Esophagus muscularis mucosa (tissue), 4 donors: ENCODE data around the gene TMEM51. TPM values are rescaled to one million over a fixed set of nuclear protein-coding genes. Genes with fewer than 3 reads are reported as not detected.

Source experiments
- DNase-seq: peaks from one replicate; pipeline ENCODE4 v3.0.0-alpha.2; 2017; ENCODE audit errors: extremely low spot score
- H3K27ac ChIP-seq, 4 donors: fragments of 200-600 bp; sonication (generic); replicated peaks in 1 of 4; 1 replicate in 3 of 4; 2 replicates in 1 of 4; pipeline ENCODE4 v1.5.1; 2016 to 2019; ENCODE audit warnings: mild to moderate bottlenecking in 1 of 4
- H3K27me3 ChIP-seq, 4 donors: fragments of 200-600 bp; sonication (generic); one replicate each; pipeline versions ENCODE4 v1.5.1 to v1.6.0; 2016 to 2019
- H3K36me3 ChIP-seq, 4 donors: fragments of 200-600 bp; sonication (generic); one replicate each; pipeline ENCODE4 v1.5.1; 2016 to 2019
- H3K4me1 ChIP-seq, 4 donors: fragments of 200-600 bp; sonication (generic); one replicate each; pipeline ENCODE4 v1.5.1; 2016 to 2019
- H3K4me3 ChIP-seq, 4 donors: fragments of 200-600 bp; sonication (generic); 1 replicate in 2 of 4; 2 replicates in 2 of 4; pipeline ENCODE4 v1.5.1; 2016 to 2019; ENCODE audit warnings: mild to moderate bottlenecking in 4 of 4, moderate library complexity in 1 of 4
- H3K9me3 ChIP-seq, 4 donors: fragments of 200-600 bp; sonication (generic); 1 replicate in 3 of 4; 2 replicates in 1 of 4; pipeline ENCODE4 v1.5.1; 2016 to 2019
- CTCF ChIP-seq, 3 experiments: fragments of 200-600 bp in 2 of 3; fragments of 450-650 bp in 1 of 3; sonication (generic) in 2 of 3; IDR thresholded peaks; one replicate each; pipeline ENCODE4 v1.5.1; 2017 to 2019; ENCODE audit warnings: antibody characterized with exemption in 3 of 3, mild to moderate bottlenecking in 2 of 3, moderate library complexity in 1 of 3
- EP300 ChIP-seq: sonication (generic); formaldehyde crosslinking; IDR thresholded peaks from one replicate; pipeline ENCODE4 v1.6.1; 2017; ENCODE audit warnings: antibody characterized with exemption
- POLR2A ChIP-seq: fragments of 450-650 bp; IDR thresholded peaks from one replicate; pipeline ENCODE4 v1.6.1; 2017; ENCODE audit warnings: antibody characterized with exemption, moderate library complexity, mild to moderate bottlenecking, low read depth
- POLR2AphosphoS5 ChIP-seq, 2 donors: sonication (generic); formaldehyde crosslinking; IDR thresholded peaks; one replicate each; pipeline ENCODE4 v1.6.1; 2017; ENCODE audit warnings: antibody characterized with exemption in 2 of 2
- WGBS: methylation state at CpG from one replicate; pipeline ENCODE4 v1.1.5; 2018; 5-methylcytosine and 5-hydroxymethylcytosine counted together
- intact Hi-C: fragments of 100-400 bp; cut with DNase I; formaldehyde crosslinking; loops from one replicate; pipeline ENCODE4 v1.15.1; 2023
- total RNA-seq, 4 donors: library from RNA; depleted of rRNA; stranded (reverse); fragments of >200 nt; gene quantifications; one replicate each; pipeline versions ENCODE4 v1.1.0 to v1.2.1, GENCODE V29; 2016

The TMEM51 gene
- total RNA-seq, 4 donors from 2014 or later, result 8.6 to 17.2 (median 11.4) TPM

- intact Hi-C loops, result no loop called here
- 96% methylated on average over 5 of the region's 6 CpGs for WGBS
- Histone ChIP-seq H3K4me3 (no peak overlapping the region), H3K27ac (no peak overlapping the region), H3K4me1 (peaks cover 5 to 27% (median 15%) of the 10 kb centered on the region in 4 donors), H3K9me3 (no peaks in the 10 kb centered on the region), H3K36me3 (no peaks in the 10 kb centered on the region), H3K27me3 (no peaks in the 10 kb centered on the region)
- DNase-seq, result no peak
- TF ChIP-seq POLR2AphosphoS5 (IDR thresholded peaks at IDR 0.05), result no peak
- TF ChIP-seq POLR2A, result no peak
- TF ChIP-seq CTCF (IDR thresholded peaks at IDR 0.05), result no peak
- no peak for TF ChIP-seq EP300
Observed at GRCh38 chr1:15186073-15186845, 32.7 kb downstream of the TMEM51 start.

GRCh38 chr1:15186846-15187151, 33.3 kb downstream of the TMEM51 start:
- DNase-seq, result no peak
- H3K27ac ChIP-seq, result no peak overlapping the region
- WGBS, result 58% methylated on average over 2 of the region's 6 CpGs
- no peaks in the 10 kb centered on the region for H3K9me3 ChIP-seq
- intact Hi-C loops, result no loop called here
- peaks cover 5 to 27% (median 15%) of the 10 kb centered on the region in 4 donors for H3K4me1 ChIP-seq
- no peaks in the 10 kb centered on the region for H3K36me3 ChIP-seq
- H3K4me3 ChIP-seq, result no peak overlapping the region
- TF ChIP-seq EP300, result no peak
- no peaks in the 10 kb centered on the region for H3K27me3 ChIP-seq

DNA sequence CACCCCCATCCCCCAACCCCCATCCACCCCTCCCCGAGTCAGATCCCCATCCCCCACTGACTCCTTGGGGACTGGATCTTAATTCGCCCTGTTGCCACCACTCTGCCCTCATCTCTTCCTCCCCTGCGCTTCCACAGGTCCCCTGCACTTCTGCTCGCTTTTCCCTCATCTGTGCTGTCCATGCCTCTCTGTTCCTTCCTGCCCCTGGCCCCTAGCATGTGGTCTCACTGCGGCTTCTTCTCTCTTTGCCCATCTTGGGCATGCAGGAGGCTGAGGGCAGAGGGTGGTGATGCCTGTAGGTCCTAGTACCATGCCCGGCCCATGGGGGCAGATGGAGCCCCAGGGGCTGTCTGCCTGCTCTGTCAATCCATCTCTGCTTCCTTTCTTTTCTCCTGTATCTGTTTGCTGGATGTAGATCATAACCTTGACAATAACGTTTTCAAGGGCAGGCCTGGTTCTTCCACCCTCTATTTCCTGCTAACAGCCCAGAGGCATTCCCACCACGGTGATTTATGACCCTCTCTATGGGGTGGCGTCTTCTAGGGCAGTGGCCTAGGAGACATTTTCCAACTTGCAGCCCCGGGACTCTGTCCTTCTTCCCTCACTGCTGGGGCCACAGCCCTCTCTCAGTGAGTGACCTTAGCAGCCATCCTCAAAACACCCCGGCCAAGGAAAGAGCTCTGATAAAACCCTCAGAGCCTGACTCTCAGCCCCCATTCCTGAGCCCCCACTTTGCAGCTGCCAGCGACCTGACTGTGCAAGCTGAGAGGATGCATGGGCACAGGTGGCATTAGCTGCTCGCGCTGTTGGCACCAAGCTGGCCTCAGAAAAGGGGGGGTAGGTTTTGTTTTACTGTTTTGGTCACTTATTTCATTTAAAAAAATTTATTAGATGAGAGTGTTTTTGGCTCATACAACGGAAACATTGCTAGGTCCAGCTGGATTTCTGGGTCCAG, 33.9 kb downstream of the TMEM51 start:
- Histone ChIP-seq H3K27me3 (no peaks in the 10 kb centered on the region), H3K4me3 (no peak overlapping the region), H3K27ac (no peak overlapping the region), H3K9me3 (no peaks in the 10 kb centered on the region), H3K4me1 (peaks cover 5 to 27% (median 15%) of the 10 kb centered on the region in 4 donors), H3K36me3 (no peaks in the 10 kb centered on the region)
- intact Hi-C loops, result no loop called here
- 65% methylated on average over 15 of the region's 15 CpGs for WGBS
- DNase-seq, result no peak
- no peak for TF ChIP-seq POLR2A
- no peak for TF ChIP-seq CTCF (IDR thresholded peaks at IDR 0.05)
- no peak for TF ChIP-seq POLR2AphosphoS5 (IDR thresholded peaks at IDR 0.05)
- no peak for TF ChIP-seq EP300

DNA sequence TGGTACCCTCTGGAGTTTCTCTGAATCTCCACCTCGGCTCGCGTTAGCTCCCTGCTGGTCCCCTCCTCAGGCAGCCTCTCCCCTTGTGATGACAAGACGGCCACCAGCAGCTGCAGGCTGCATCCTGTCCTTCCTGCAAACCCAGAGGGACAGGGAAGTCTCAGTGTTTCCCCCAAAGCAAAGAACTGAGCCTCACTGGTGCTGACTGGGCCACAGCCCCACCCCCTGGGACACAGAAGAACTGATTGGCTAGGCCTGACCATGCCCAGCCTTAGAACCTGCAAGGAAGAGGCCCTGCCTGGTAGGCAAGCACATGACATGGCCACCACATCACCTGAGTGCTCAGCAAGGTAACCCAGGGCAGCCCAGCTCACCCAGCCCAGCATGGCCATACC, 34.6 kb downstream of the TMEM51 start:
- intact Hi-C loops, result no loop called here
- TF ChIP-seq POLR2AphosphoS5 (IDR thresholded peaks at IDR 0.05) (no peak), CTCF (IDR thresholded peaks at IDR 0.05) (no peak), EP300 (no peak), POLR2A (no peak)
- no peak for DNase-seq
- Histone ChIP-seq H3K36me3 (no peaks in the 10 kb centered on the region), H3K27ac (no peak overlapping the region), H3K27me3 (no peaks in the 10 kb centered on the region), H3K9me3 (no peaks in the 10 kb centered on the region), H3K4me1 (peaks cover 5 to 27% (median 15%) of the 10 kb centered on the region in 4 donors), H3K4me3 (no peak overlapping the region)
- 86% methylated on average over 4 of the region's 4 CpGs for WGBS

GRCh38 chr1:15188678-15189077, 35.1 kb downstream of the TMEM51 start:
- Histone ChIP-seq H3K9me3 (no peaks in the 10 kb centered on the region), H3K4me3 (no peak overlapping the region), H3K36me3 (no peaks in the 10 kb centered on the region), H3K4me1 (peaks cover 5 to 27% (median 15%) of the 10 kb centered on the region in 4 donors), H3K27me3 (no peaks in the 10 kb centered on the region), H3K27ac (no peak overlapping the region)
- WGBS, result 70% methylated on average over 3 of the region's 3 CpGs
- intact Hi-C loops, result no loop called here
- TF ChIP-seq CTCF (IDR thresholded peaks at IDR 0.05) (no peak), EP300 (no peak), POLR2AphosphoS5 (IDR thresholded peaks at IDR 0.05) (no peak), POLR2A (no peak)
- no peak for DNase-seq
